Measurements from ENCODE around the gene EMSY. TPM values are rescaled to one million over a fixed set of nuclear protein-coding genes. Genes with fewer than 3 reads are reported as not detected.

Gene EMSY
- total RNA-seq, 1 donor from 2014 or later: 31.1 TPM

GRCh38 chr11:76524919-76525318, 80.1 kb downstream of the EMSY start:
- TF ChIP-seq CTCF (IDR thresholded peaks at IDR 0.05): no peak
- Mint-ChIP-seq H3K9me3 (no peaks in the 10 kb centered on the region), H3K36me3 (ENCODE audit: low read depth) (peaks cover 52% of the 10 kb centered on the region), H3K27me3 (no peaks in the 10 kb centered on the region), H3K27ac (no peak overlapping the region), H3K4me3 (no peak overlapping the region), H3K4me1 (no peaks in the 10 kb centered on the region)
- POLR2A ChIA-PET: no interaction called here
- DNase-seq (no peak), ATAC-seq (ENCODE audit: low read depth) (no peak)
- intact Hi-C loops (cut with micrococcal nuclease): no loop called here
- CTCF ChIA-PET: no interaction called here

GRCh38 chr11:76526878-76527277, 82.1 kb downstream of the EMSY start:
- no peak overlapping the region for H3K4me3 Mint-ChIP-seq
- DNase-seq (no peak), ATAC-seq (ENCODE audit: low read depth) (no peak)
- H3K4me1 Mint-ChIP-seq: no peaks in the 10 kb centered on the region
- CTCF ChIA-PET: no interaction called here
- intact Hi-C loops (cut with micrococcal nuclease): no loop called here
- POLR2A ChIA-PET: interaction anchor here (0.7 kb wide), 1 partner anchor 33 kb away, joined by 3 read pairs; no protein-coding TSS in a partner anchor
- H3K36me3 Mint-ChIP-seq (ENCODE audit: low read depth): peaks cover 67% of the 10 kb centered on the region
- TF ChIP-seq CTCF (IDR thresholded peaks at IDR 0.05): no peak
- no peaks in the 10 kb centered on the region for H3K9me3 Mint-ChIP-seq
- H3K27me3 Mint-ChIP-seq: no peaks in the 10 kb centered on the region
- no peak overlapping the region for H3K27ac Mint-ChIP-seq

GRCh38 chr11:76542436-76542835, 97.6 kb downstream of the EMSY start:
- no peak for TF ChIP-seq CTCF (IDR thresholded peaks at IDR 0.05)
- intact Hi-C loops (cut with micrococcal nuclease): no loop called here
- CTCF ChIA-PET: no interaction called here
- no peak overlapping the region for H3K27ac Mint-ChIP-seq
- DNase-seq (no peak), ATAC-seq (ENCODE audit: low read depth) (no peak)
- no peaks in the 10 kb centered on the region for H3K9me3 Mint-ChIP-seq
- POLR2A ChIA-PET: interaction anchor here (0.6 kb wide), 1 partner anchor 539 kb away, joined by 4 read pairs; no protein-coding TSS in a partner anchor
- no peak overlapping the region for H3K4me3 Mint-ChIP-seq
- no peaks in the 10 kb centered on the region for H3K27me3 Mint-ChIP-seq
- no peaks in the 10 kb centered on the region for H3K4me1 Mint-ChIP-seq
- H3K36me3 Mint-ChIP-seq (ENCODE audit: low read depth): peaks cover 81% of the 10 kb centered on the region

GRCh38 chr11:76543006-76543703, 98.3 kb downstream of the EMSY start:
- Mint-ChIP-seq H3K9me3 (no peaks in the 10 kb centered on the region), H3K4me1 (no peaks in the 10 kb centered on the region), H3K27ac (no peak overlapping the region), H3K36me3 (ENCODE audit: low read depth) (peaks cover 78% of the 10 kb centered on the region), H3K4me3 (no peak overlapping the region), H3K27me3 (no peaks in the 10 kb centered on the region)
- ChIA-PET POLR2A (no interaction called here), CTCF (no interaction called here)
- ATAC-seq (ENCODE audit: low read depth) (no peak), DNase-seq (no peak)
- intact Hi-C loops (cut with micrococcal nuclease): no loop called here
- no peak for TF ChIP-seq CTCF (IDR thresholded peaks at IDR 0.05)

- intact Hi-C loops (cut with micrococcal nuclease): loop anchor here (1.0 kb wide), 1 partner anchor 131 kb away; no protein-coding TSS in a partner anchor
- H3K9me3 Mint-ChIP-seq: no peaks in the 10 kb centered on the region
These were observed 106.0 kb downstream of the EMSY start for GRCh38 chr11:76550781-76551180.

More at GRCh38 chr11:76550781-76551180, 106.0 kb downstream of the EMSY start:
- peaks cover 36% of the 10 kb centered on the region for H3K36me3 Mint-ChIP-seq (ENCODE audit: low read depth)
- DNase-seq (no peak), ATAC-seq (ENCODE audit: low read depth) (no peak)
- TF ChIP-seq CTCF (IDR thresholded peaks at IDR 0.05): no peak
- H3K4me3 Mint-ChIP-seq: no peak overlapping the region
- ChIA-PET CTCF (interaction anchor here (1.1 kb wide), 1 partner anchor 131 kb away, joined by 4 read pairs; no protein-coding TSS in a partner anchor), POLR2A (no interaction called here)
- H3K4me1 Mint-ChIP-seq: peaks cover 2% of the 10 kb centered on the region
- no peaks in the 10 kb centered on the region for H3K27me3 Mint-ChIP-seq
- no peak overlapping the region for H3K27ac Mint-ChIP-seq
